HepG2 (cell line): ENCODE results near the gene GMEB2. TPM values are rescaled to one million over a fixed set of nuclear protein-coding genes. Genes with fewer than 3 reads are reported as not detected.

Experiments
- ATF7 ChIP-seq, 2 experiments: fragments of 450-650 bp in 1 of 2; sonication (generic) in 1 of 2; formaldehyde crosslinking in 1 of 2; IDR thresholded peaks; 2 replicates each; pipeline versions ENCODE4 v1.4.0 to v1.6.1; 2016 to 2020; ENCODE audit warnings: antibody characterized with exemption in 1 of 2, mild to moderate bottlenecking in 1 of 2, missing genetic modification reagents in 1 of 2
- ETV5 ChIP-seq: IDR thresholded peaks from 2 replicates; pipeline ENCODE4 v1.6.1; 2018; ENCODE audit warnings: missing biosample characterization, missing genetic modification reagents, inconsistent platforms, borderline replicate concordance
- JDP2 ChIP-seq: sonication (generic); formaldehyde crosslinking; IDR thresholded peaks from 2 replicates; pipeline ENCODE4 v1.8.1; 2022; ENCODE audit warnings: missing genetic modification reagents, borderline replicate concordance
- MXI1 ChIP-seq: IDR thresholded peaks from 3 replicates; pipeline ENCODE4 v1.6.1; 2012; ENCODE audit warnings: low read depth, low read length, inconsistent platforms, borderline replicate concordance
- PCBP1 ChIP-seq: fragments of 200-400 bp; formaldehyde crosslinking; IDR thresholded peaks from 2 replicates; pipeline ENCODE4 v1.6.1; 2017; ENCODE audit warnings: mild to moderate bottlenecking, low read depth, low read length, borderline replicate concordance
- SAFB2 ChIP-seq: sonication (generic); formaldehyde crosslinking; IDR thresholded peaks from 2 replicates; pipeline ENCODE4 v1.5.1; 2020; ENCODE audit warnings: missing genetic modification reagents, low read depth, mild to moderate bottlenecking, borderline replicate concordance
- SIX1 ChIP-seq: sonication (generic); formaldehyde crosslinking; IDR thresholded peaks from 2 replicates; pipeline ENCODE4 v1.4.0; 2020; ENCODE audit warnings: missing genetic modification reagents, borderline replicate concordance
- THYN1 ChIP-seq: sonication (generic); formaldehyde crosslinking; IDR thresholded peaks from 2 replicates; pipeline ENCODE4 v1.8.1; 2023; ENCODE audit warnings: low read depth, mild to moderate bottlenecking, moderate library complexity, missing genetic modification reagents, borderline replicate concordance
- TRIM24 ChIP-seq: sonication (generic); formaldehyde crosslinking; IDR thresholded peaks from 2 replicates; pipeline ENCODE4 v1.8.0; 2022; ENCODE audit warnings: mild to moderate bottlenecking, missing genetic modification reagents
- XRCC5 ChIP-seq: fragments of 200-400 bp; formaldehyde crosslinking; optimal IDR thresholded peaks from 2 replicates; pipeline ENCODE3; 2017; ENCODE audit warnings: mild to moderate bottlenecking, low read length
- ZFP37 ChIP-seq: sonication (generic); formaldehyde crosslinking; IDR thresholded peaks from 2 replicates; pipeline ENCODE4 v1.4.0; 2020; ENCODE audit warnings: missing genetic modification reagents, borderline replicate concordance
- ZNF543 ChIP-seq: sonication (generic); formaldehyde crosslinking; IDR thresholded peaks from 2 replicates; pipeline ENCODE4 v1.4.0; 2020; ENCODE audit warnings: mild to moderate bottlenecking, missing genetic modification reagents
- ZNF652 ChIP-seq: IDR thresholded peaks from 2 replicates; pipeline ENCODE4 v1.6.1; 2016; ENCODE audit warnings: low read depth, borderline replicate concordance
- ZNF776 ChIP-seq: sonication (generic); formaldehyde crosslinking; IDR thresholded peaks from 2 replicates; pipeline ENCODE4 v1.4.0; 2020; ENCODE audit warnings: mild to moderate bottlenecking, missing genetic modification reagents
- polyA plus RNA-seq, 8 experiments: library from polyadenylated mRNA; depleted of rRNA in 3 of 8; stranded (reverse) in 7 of 8; unstranded in 1 of 8; fragments of >200 nt; fragmentation: Illumina TruSeq in 4 of 8; extraction: Trizol in 4 of 8; gene quantifications; 2 replicates each; pipeline versions ENCODE4 v1.2.1 to v1.2.3, GENCODE V29; 2011 to 2016; ENCODE audit warnings: low read depth in 4 of 8, missing spikeins in 1 of 8, mixed read lengths in 1 of 8; ENCODE audit not compliant: insufficient read depth in 1 of 8
- total RNA-seq, 5 experiments: library from RNA; depleted of rRNA; stranded (reverse); fragments of >200 nt; fragmentation: Illumina TruSeq; extraction: Trizol; gene quantifications; 2 replicates each; pipeline ENCODE4 v1.2.3, GENCODE V29; 2016; ENCODE audit warnings: low read depth in 1 of 5
- TF ChIP-seq, protein P1 (sequence below): sonication (generic); formaldehyde crosslinking; conservative IDR thresholded peaks from 2 replicates; pipeline ENCODE4 v1.8.0; 2022; ENCODE audit warnings: missing genetic modification reagents
- TF ChIP-seq, protein P2 (sequence below): sonication (generic); formaldehyde crosslinking; IDR thresholded peaks from 2 replicates; pipeline ENCODE4 v1.5.0; 2020; ENCODE audit warnings: missing genetic modification reagents, mild to moderate bottlenecking, borderline replicate concordance
- TF ChIP-seq, protein P3 (sequence below): sonication (generic); formaldehyde crosslinking; IDR thresholded peaks from 2 replicates; pipeline ENCODE4 v1.4.0; 2020; ENCODE audit warnings: missing genetic modification reagents
- TF ChIP-seq, protein P4 (sequence below): sonication (generic); formaldehyde crosslinking; IDR thresholded peaks from 2 replicates; pipeline ENCODE4 v1.8.0; 2022; ENCODE audit warnings: mild to moderate bottlenecking, missing genetic modification reagents, borderline replicate concordance
- TF ChIP-seq, protein P5 (sequence below): IDR thresholded peaks from 2 replicates; pipeline ENCODE4 v1.6.1; 2016
- TF ChIP-seq, protein P6 (sequence below): sonication (generic); formaldehyde crosslinking; IDR thresholded peaks from 2 replicates; pipeline ENCODE4 v1.4.0; 2020; ENCODE audit warnings: low read depth, mild to moderate bottlenecking, missing genetic modification reagents

Gene GMEB2
- total and polyA plus RNA-seq, 2 of the 13 experiments (the other 11 are each of a cell fraction or from before 2014, with no cell fraction given) = 10.6 to 12.4 TPM

DNA sequence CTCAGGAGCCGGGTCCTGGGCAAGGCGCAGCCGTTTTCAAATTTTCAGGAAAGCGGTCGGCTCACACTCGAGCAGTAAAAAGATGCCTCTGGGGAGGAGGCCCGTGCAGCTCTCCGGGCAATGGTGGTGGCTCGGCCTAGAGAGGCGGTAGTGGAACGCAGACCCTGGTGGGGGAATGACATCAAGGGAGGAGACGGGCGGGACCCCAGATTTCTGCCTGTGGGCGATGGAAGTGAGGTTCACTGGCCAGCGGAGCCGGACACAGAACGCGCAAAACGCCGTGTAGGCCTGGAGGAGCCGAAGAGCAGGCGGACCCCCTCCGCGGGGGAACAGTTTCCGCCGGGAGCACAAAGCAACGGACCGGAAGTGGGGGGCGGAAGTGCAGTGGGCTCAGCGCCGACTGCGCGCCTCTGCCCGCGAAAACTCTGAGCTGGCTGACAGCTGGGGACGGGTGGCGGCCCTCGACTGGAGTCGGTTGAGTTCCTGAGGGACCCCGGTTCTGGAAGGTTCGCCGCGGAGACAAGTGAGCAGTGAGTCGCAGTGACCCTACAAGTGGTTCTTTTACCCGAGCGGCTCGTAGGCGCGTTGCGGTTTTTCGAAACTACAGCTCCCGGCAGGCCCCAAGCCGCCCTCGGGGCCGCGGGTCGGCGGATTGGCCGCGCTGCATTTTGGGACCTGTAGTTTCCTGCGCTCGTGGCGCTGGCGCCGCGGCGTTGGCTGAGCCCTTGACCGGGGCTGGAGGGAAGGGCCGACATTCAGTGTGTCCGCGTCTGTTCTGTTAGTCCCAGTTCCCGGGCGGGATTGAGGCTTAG, 31.2 kb upstream of the GMEB2 start, which contains the start of gene RTEL1 (continued):
- TF ChIP-seq, protein P1, sequence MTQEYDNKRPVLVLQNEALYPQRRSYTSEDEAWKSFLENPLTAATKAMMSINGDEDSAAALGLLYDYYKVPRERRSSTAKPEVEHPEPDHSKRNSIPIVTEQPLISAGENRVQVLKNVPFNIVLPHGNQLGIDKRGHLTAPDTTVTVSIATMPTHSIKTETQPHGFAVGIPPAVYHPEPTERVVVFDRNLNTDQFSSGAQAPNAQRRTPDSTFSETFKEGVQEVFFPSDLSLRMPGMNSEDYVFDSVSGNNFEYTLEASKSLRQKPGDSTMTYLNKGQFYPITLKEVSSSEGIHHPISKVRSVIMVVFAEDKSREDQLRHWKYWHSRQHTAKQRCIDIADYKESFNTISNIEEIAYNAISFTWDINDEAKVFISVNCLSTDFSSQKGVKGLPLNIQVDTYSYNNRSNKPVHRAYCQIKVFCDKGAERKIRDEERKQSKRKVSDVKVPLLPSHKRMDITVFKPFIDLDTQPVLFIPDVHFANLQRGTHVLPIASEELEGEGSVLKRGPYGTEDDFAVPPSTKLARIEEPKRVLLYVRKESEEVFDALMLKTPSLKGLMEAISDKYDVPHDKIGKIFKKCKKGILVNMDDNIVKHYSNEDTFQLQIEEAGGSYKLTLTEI = no peak
- peak; percentile 85; the same call in 1 of the 2 replicates for TF ChIP-seq PCBP1
- TF ChIP-seq XRCC5 = peak; percentile 99
- peak; percentile 85; the same call in 1 of the 2 replicates for TF ChIP-seq SAFB2 (CRISPR knock-in tag)
- TF ChIP-seq, protein P2, sequence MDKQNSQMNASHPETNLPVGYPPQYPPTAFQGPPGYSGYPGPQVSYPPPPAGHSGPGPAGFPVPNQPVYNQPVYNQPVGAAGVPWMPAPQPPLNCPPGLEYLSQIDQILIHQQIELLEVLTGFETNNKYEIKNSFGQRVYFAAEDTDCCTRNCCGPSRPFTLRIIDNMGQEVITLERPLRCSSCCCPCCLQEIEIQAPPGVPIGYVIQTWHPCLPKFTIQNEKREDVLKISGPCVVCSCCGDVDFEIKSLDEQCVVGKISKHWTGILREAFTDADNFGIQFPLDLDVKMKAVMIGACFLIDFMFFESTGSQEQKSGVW (CRISPR knock-in tag) = peak; percentile 1; the same call in 1 of the 2 replicates
- TF ChIP-seq, protein P3, sequence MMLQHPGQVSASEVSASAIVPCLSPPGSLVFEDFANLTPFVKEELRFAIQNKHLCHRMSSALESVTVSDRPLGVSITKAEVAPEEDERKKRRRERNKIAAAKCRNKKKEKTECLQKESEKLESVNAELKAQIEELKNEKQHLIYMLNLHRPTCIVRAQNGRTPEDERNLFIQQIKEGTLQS (CRISPR knock-in tag) = peak; percentile 75; the same call in 1 of the 2 replicates
- peak; percentile 90 for TF ChIP-seq ZNF543 (CRISPR knock-in tag)
- peak; percentile 85; the same call in 1 of the 3 replicates for TF ChIP-seq MXI1
- peak; percentile 88 for TF ChIP-seq ETV5 (CRISPR knock-in tag)
- TF ChIP-seq TRIM24 (CRISPR knock-in tag) = 0 out of 2 replicates have a peak, but pooled peaks have one; percentile 59
- TF ChIP-seq JDP2 (CRISPR knock-in tag) = no peak
- peak; percentile 81; the same call in 1 of the 2 replicates for TF ChIP-seq ZNF776 (CRISPR knock-in tag)
- TF ChIP-seq, protein P4, sequence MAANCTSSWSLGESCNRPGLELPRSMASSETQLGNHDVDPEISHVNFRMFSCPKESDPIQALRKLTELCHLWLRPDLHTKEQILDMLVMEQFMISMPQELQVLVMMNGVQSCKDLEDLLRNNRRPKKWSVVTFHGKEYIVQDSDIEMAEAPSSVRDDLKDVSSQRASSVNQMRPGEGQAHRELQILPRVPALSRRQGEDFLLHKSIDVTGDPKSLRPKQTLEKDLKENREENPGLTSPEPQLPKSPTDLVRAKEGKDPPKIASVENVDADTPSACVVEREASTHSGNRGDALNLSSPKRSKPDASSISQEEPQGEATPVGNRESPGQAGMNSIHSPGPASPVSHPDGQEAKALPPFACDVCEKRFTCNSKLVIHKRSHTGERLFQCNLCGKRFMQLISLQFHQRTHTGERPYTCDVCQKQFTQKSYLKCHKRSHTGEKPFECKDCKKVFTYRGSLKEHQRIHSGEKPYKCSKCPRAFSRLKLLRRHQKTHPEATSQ (CRISPR knock-in tag) = peak; percentile 83
- TF ChIP-seq, protein P5, sequence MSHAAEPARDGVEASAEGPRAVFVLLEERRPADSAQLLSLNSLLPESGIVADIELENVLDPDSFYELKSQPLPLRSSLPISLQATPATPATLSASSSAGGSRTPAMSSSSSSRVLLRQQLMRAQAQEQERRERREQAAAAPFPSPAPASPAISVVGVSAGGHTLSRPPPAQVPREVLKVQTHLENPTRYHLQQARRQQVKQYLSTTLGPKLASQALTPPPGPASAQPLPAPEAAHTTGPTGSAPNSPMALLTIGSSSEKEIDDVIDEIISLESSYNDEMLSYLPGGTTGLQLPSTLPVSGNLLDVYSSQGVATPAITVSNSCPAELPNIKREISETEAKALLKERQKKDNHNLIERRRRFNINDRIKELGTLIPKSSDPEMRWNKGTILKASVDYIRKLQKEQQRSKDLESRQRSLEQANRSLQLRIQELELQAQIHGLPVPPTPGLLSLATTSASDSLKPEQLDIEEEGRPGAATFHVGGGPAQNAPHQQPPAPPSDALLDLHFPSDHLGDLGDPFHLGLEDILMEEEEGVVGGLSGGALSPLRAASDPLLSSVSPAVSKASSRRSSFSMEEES (CRISPR knock-in tag) = peak; percentile 73; the same call in 1 of the 2 replicates
- TF ChIP-seq SIX1 (CRISPR knock-in tag) = peak; percentile 75; the same call in 1 of the 2 replicates
- TF ChIP-seq, protein P6, sequence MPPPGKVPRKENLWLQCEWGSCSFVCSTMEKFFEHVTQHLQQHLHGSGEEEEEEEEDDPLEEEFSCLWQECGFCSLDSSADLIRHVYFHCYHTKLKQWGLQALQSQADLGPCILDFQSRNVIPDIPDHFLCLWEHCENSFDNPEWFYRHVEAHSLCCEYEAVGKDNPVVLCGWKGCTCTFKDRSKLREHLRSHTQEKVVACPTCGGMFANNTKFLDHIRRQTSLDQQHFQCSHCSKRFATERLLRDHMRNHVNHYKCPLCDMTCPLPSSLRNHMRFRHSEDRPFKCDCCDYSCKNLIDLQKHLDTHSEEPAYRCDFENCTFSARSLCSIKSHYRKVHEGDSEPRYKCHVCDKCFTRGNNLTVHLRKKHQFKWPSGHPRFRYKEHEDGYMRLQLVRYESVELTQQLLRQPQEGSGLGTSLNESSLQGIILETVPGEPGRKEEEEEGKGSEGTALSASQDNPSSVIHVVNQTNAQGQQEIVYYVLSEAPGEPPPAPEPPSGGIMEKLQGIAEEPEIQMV (CRISPR knock-in tag) = peak; percentile 63
- no peak for TF ChIP-seq ATF7 (IDR thresholded peaks at IDR 0.05)
- 0 out of 2 replicates have a peak, but pooled peaks have one; percentile 20 for TF ChIP-seq ATF7 (CRISPR knock-in tag; IDR thresholded peaks at IDR 0.05)
- TF ChIP-seq THYN1 (CRISPR knock-in tag) = peak; percentile 82; the same call in 1 of the 2 replicates
- TF ChIP-seq ZNF652 (CRISPR knock-in tag) = peak; percentile 43; the same call in 1 of the 2 replicates
- TF ChIP-seq ZFP37 (CRISPR knock-in tag) = peak; percentile 94
